Loucy (cell line): ENCODE results near the gene CD19.
"Not testable (repeated sequence)": the region's sequence is repeated elsewhere in the genome, so short reads cannot be mapped to it uniquely, and the experiment has no call there.

Source experiments
- H2AFZ ChIP-seq: fragments of 200-600 bp; sonication (generic); 2 replicates; pipeline ENCODE4 v1.6.0; 2016; ENCODE audit warnings: antibody characterized with exemption, mild to moderate bottlenecking, low read length, moderate library complexity
- H3F3A ChIP-seq: fragments of 200-600 bp; 2 replicates; pipeline ENCODE4 v1.6.0; 2016; ENCODE audit warnings: antibody characterized with exemption, low read depth, mild to moderate bottlenecking
- H3K27me3 ChIP-seq: fragments of 200-600 bp; sonication (generic); 2 replicates; pipeline ENCODE4 v1.6.1; 2014; ENCODE audit warnings: low read length, mild to moderate bottlenecking; ENCODE audit not compliant: insufficient read depth, poor library complexity, severe bottlenecking
- H3K36me3 ChIP-seq: fragments of 200-600 bp; sonication (generic); 2 replicates; pipeline ENCODE4 v1.6.1; 2016; ENCODE audit warnings: low read length; ENCODE audit not compliant: insufficient read depth
- H3K4me1 ChIP-seq: fragments of 200-600 bp; sonication (generic); 2 replicates; pipeline ENCODE4 v1.5.1; 2014; ENCODE audit warnings: low read length, mild to moderate bottlenecking; ENCODE audit not compliant: insufficient read depth, poor library complexity, severe bottlenecking
- H3K4me2 ChIP-seq: fragments of 200-600 bp; sonication (generic); 2 replicates; pipeline ENCODE4 v1.6.0; 2014; ENCODE audit warnings: antibody characterized with exemption, low read length, low read depth, mild to moderate bottlenecking; ENCODE audit not compliant: poor library complexity, severe bottlenecking
- H3K4me3 ChIP-seq: fragments of 200-600 bp; sonication (generic); 2 replicates; pipeline ENCODE4 v1.5.1; 2014; ENCODE audit warnings: low read length, mild to moderate bottlenecking, mixed read lengths; ENCODE audit not compliant: poor library complexity, severe bottlenecking
- H3K79me2 ChIP-seq: fragments of 200-600 bp; sonication (generic); 2 replicates; pipeline ENCODE4 v1.6.1; 2014; ENCODE audit warnings: low read length; ENCODE audit not compliant: insufficient read depth
- H3K9ac ChIP-seq: fragments of 200-600 bp; sonication (generic); 2 replicates; pipeline ENCODE4 v1.6.0; 2014; ENCODE audit warnings: mild to moderate bottlenecking, low read depth, low read length, moderate library complexity; ENCODE audit not compliant: poor library complexity, severe bottlenecking
- H3K9me2 ChIP-seq: fragments of 200-600 bp; sonication (generic); replicated peaks from 2 replicates; pipeline ENCODE4 v1.6.1; 2016; ENCODE audit warnings: low read depth, low read length, mixed read lengths
- H3K9me3 ChIP-seq: fragments of 200-600 bp; sonication (generic); 2 replicates; pipeline ENCODE4 v1.6.1; 2014; ENCODE audit warnings: mild to moderate bottlenecking, antibody characterized with exemption, low read length, low read depth; ENCODE audit not compliant: insufficient read depth
- H4K20me1 ChIP-seq: fragments of 200-600 bp; sonication (generic); 2 replicates; pipeline ENCODE4 v1.6.0; 2014; ENCODE audit warnings: antibody characterized with exemption, low read length, mild to moderate bottlenecking; ENCODE audit not compliant: insufficient read depth, poor library complexity, severe bottlenecking
- EZH2phosphoT487 ChIP-seq: fragments of 200-600 bp; IDR thresholded peaks from 2 replicates; pipeline ENCODE4 v1.6.1; 2018; ENCODE audit warnings: antibody characterized with exemption, mild to moderate bottlenecking, moderate library complexity, borderline replicate concordance
- TF ChIP-seq, protein P1 (sequence below): fragments of 200-600 bp; sonication (generic); conservative IDR thresholded peaks from 2 replicates; pipeline ENCODE4 v1.5.1; 2014; ENCODE audit warnings: mild to moderate bottlenecking, antibody characterized with exemption, low read length

CD19 gene

DNA sequence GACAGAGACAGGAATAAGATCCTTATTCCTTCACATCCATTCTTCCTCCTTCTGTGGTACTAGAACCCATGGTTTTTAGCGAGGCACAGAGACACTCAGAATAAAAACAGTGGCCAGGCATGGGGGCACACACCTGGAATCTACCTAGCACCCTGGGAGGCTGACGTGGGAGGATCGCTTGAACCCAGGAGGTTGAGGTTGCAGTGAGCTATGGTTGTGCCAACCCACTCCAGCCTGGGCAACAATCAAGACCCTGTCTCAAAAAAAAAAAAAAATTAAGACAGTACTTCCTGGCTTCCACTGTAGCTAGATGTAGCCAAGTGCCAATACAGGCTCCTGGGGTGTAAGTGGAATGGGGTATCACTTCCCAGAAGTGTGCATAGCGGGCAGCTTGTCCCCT is 35.4 kb downstream of the CD19 start:
- Histone ChIP-seq H3K27me3 (no peaks in the 10 kb centered on the region), H3K4me2 (no peak overlapping the region), H3K9me2 (no peaks in the 10 kb centered on the region), H3K36me3 (peaks cover 28% of the 10 kb centered on the region; the same call in 1 of the 2 replicates), H3K4me1 (no peaks in the 10 kb centered on the region), H3K4me3 (no peak overlapping the region), H3K9ac (no peak overlapping the region), H3F3A (no peaks in the 10 kb centered on the region), H3K79me2 (no peaks in the 10 kb centered on the region), H4K20me1 (no peaks in the 10 kb centered on the region), H3K9me3 (no peaks in the 10 kb centered on the region), H2AFZ (no peak overlapping the region)
- TF ChIP-seq EZH2phosphoT487: no peak
- TF ChIP-seq, protein P1, sequence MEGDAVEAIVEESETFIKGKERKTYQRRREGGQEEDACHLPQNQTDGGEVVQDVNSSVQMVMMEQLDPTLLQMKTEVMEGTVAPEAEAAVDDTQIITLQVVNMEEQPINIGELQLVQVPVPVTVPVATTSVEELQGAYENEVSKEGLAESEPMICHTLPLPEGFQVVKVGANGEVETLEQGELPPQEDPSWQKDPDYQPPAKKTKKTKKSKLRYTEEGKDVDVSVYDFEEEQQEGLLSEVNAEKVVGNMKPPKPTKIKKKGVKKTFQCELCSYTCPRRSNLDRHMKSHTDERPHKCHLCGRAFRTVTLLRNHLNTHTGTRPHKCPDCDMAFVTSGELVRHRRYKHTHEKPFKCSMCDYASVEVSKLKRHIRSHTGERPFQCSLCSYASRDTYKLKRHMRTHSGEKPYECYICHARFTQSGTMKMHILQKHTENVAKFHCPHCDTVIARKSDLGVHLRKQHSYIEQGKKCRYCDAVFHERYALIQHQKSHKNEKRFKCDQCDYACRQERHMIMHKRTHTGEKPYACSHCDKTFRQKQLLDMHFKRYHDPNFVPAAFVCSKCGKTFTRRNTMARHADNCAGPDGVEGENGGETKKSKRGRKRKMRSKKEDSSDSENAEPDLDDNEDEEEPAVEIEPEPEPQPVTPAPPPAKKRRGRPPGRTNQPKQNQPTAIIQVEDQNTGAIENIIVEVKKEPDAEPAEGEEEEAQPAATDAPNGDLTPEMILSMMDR: no peak

DNA sequence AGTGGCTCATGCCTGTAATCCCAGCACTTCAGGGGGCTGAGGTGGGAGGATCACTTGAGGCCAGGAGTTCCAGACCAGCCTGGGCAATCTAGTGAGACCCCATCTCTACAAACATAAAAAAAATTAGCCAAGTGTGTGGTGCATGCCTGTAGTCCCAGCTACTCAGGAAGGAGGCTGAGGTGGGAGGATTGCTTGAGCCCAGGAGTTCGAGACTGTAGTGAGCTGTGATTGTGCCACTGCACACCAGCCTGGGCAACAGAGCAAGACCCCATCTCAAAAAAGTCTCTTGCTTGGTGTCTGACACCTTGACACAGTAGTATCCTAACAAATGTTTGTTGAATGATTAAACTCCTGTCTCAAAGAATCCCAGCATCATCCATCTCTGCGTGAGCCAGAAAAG is 37.9 kb downstream of the CD19 start:
- not testable (repeated sequence) for H3K9ac ChIP-seq, H3K4me1 ChIP-seq, H3K27me3 ChIP-seq, H3K36me3 ChIP-seq, H3K4me3 ChIP-seq, H3K4me2 ChIP-seq, H4K20me1 ChIP-seq, H3K79me2 ChIP-seq, H2AFZ ChIP-seq, H3K9me3 ChIP-seq, H3K9me2 ChIP-seq, H3F3A ChIP-seq

DNA sequence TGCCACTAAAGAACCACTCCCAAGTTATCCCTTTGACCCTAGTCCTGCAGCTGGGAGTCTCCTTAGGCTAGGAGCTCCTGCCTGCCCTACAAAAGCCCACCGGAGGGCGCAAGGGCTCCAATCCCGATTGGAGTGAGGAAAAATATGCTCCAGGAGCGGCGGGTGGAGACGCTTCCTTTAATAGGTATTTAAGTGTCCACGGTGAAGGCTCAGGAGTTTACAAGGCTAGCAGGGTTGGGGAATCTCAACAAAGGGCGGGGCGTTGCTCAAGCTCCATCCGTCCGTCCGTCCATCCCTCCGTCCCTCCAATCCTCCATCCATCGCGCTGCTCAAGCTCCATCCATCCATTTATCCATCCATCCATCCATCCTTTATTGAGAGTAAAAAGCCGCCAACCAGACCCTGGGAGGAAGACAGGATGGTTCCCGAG is 42.3 kb downstream of the CD19 start:
- no peaks in the 10 kb centered on the region for H3K36me3 ChIP-seq
- H3K4me3 ChIP-seq: peak overlapping the region; percentile 76
- peak overlapping the region; percentile 72 for H2AFZ ChIP-seq
- peak overlapping the region; percentile 77 for H3K9ac ChIP-seq
- H3K79me2 ChIP-seq: peaks cover 5% of the 10 kb centered on the region; the same call in 1 of the 2 replicates
- no peaks in the 10 kb centered on the region for H3K9me2 ChIP-seq
- no peaks in the 10 kb centered on the region for H4K20me1 ChIP-seq
- H3K4me1 ChIP-seq: peaks cover 7% of the 10 kb centered on the region
- no peaks in the 10 kb centered on the region for H3F3A ChIP-seq
- peak overlapping the region; percentile 83 for H3K4me2 ChIP-seq
- no peaks in the 10 kb centered on the region for H3K27me3 ChIP-seq
- no peaks in the 10 kb centered on the region for H3K9me3 ChIP-seq
- TF ChIP-seq, protein P1: peak; percentile 79
- TF ChIP-seq EZH2phosphoT487: no peak

DNA sequence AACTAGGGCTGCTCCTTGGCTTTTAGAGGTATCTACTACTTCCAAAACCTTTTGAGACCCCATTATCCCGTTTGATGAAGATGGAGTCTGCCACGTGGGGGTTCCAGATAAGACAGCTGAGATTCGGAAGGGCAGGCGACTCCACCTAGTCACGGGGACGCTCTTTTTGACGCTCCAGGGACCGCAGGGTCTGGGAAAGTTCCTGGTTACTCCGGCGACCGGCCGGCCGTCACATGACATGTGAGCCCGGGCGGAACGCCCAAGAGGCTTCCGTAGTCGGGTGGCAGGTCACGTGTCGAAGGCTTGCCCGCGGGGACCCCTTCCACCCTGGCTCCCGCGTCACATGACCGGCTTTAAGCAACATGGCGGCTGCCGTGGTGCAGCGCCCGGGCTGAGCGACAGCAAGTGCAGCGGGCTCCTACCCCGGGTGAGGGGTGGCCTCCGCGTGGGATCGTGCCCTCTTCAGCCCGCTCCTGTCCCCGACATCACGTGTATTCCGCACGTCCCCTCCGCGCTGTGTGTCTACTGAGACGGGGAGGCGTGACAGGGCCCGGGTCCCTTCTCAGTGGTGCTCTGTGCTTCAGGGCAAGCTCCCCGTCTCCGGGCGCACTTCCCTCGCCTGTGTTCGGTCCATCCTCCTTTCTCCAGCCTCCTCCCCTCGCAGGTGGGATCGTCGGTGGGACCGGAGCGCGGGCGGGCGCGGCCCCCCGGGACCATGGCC is 42.8 kb downstream of the CD19 start, which contains the start of gene SPNS1:
Gene SPNS1, plus strand, starts transcription at position 342 of the 721 bp plus-strand sequence. Its CDS starts 374 bp downstream, at position 716.
- H3K27me3 ChIP-seq: no peaks in the 10 kb centered on the region
- TF ChIP-seq, protein P1: no peak
- TF ChIP-seq EZH2phosphoT487: no peak
- H4K20me1 ChIP-seq: no peaks in the 10 kb centered on the region

More for the DNA sequence above, 42.8 kb downstream of the CD19 start, which contains the start of gene SPNS1:
- peaks cover 5% of the 10 kb centered on the region; the same call in 1 of the 2 replicates for H3K79me2 ChIP-seq
- H3K9me3 ChIP-seq: no peaks in the 10 kb centered on the region
- H3F3A ChIP-seq: no peaks in the 10 kb centered on the region
- H3K4me3 ChIP-seq: peak within 1 kb of the TSS; percentile 76
- H3K9ac ChIP-seq: peak within 1 kb of the TSS; percentile 77
- no peaks in the 10 kb centered on the region for H3K9me2 ChIP-seq
- peak within 1 kb of the TSS; percentile 83 for H3K4me2 ChIP-seq
- peaks cover 7% of the 10 kb centered on the region for H3K4me1 ChIP-seq
- H2AFZ ChIP-seq: peak within 1 kb of the TSS; percentile 72
- H3K36me3 ChIP-seq: no peaks in the 10 kb centered on the region
